B cell (primary cell): ENCODE data around the gene UQCC3. TPM values are rescaled to one million over a fixed set of nuclear protein-coding genes. Genes with fewer than 3 reads are reported as not detected.

Experiments used
- ATAC-seq: fragments of 200-7000 bp; cut with Tn5 transposase; one replicate; pipeline ENCODE4 v1.10.0; 2021; ENCODE audit warnings: low read depth, mild to moderate bottlenecking, moderate number of reproducible peaks, moderate library complexity
- CTCF ChIA-PET: fragments of 350-600 bp; sonication (Branson Sonifier 250); formaldehyde crosslinking; loops from one replicate; lab custom pipeline; 2021; ENCODE audit warnings: antibody characterized with exemption, inconsistent platforms; lab: Charles Lee
- POLR2A ChIA-PET: fragments of 350-600 bp; sonication (Branson Sonifier 250); formaldehyde crosslinking; loops from one replicate; lab custom pipeline; 2021; ENCODE audit warnings: antibody characterized with exemption; lab: Charles Lee
- DNase-seq: peaks from one replicate; pipeline ENCODE4 v3.0.0; 2013
- H2AFZ ChIP-seq: 2 replicates; pipeline ENCODE4 v1.6.1; 2012; ENCODE audit warnings: mild to moderate bottlenecking, low read depth, low read length; ENCODE audit not compliant: insufficient read depth, poor library complexity, severe bottlenecking
- H3K27ac ChIP-seq, 2 donors: 1 replicate in 1 of 2; 2 replicates in 1 of 2; pipeline ENCODE4 v1.5.1; 2012 to 2013; ENCODE audit warnings: low read length in 2 of 2, mild to moderate bottlenecking in 2 of 2, moderate library complexity in 1 of 2
- H3K27me3 ChIP-seq, 4 experiments: fragments of 200-600 bp in 1 of 4; sonication (generic) in 1 of 4; replicated peaks in 1 of 4; 1 replicate in 2 of 4; 2 replicates in 2 of 4; pipeline versions ENCODE4 v1.6.1 to v1.7.0; 2013 to 2016; ENCODE audit warnings: low read length in 3 of 4, mild to moderate bottlenecking in 2 of 4, mixed read lengths in 1 of 4, moderate library complexity in 1 of 4; ENCODE audit not compliant: insufficient read depth in 4 of 4, control insufficient read depth in 3 of 4; ENCODE audit errors: control extremely low read depth in 1 of 4
- H3K36me3 ChIP-seq, 2 experiments: replicated peaks in 1 of 2; 1 replicate in 1 of 2; 2 replicates in 1 of 2; pipeline versions ENCODE4 v1.6.1 to v1.7.1; 2013; ENCODE audit warnings: low read length in 1 of 2; ENCODE audit not compliant: insufficient read depth in 2 of 2, control insufficient read depth in 1 of 2; ENCODE audit errors: control extremely low read depth in 1 of 2, extremely low read depth in 1 of 2
- H3K4me1 ChIP-seq, 2 donors: fragments of 200-600 bp in 1 of 2; sonication (generic) in 1 of 2; 1 replicate in 1 of 2; 2 replicates in 1 of 2; pipeline versions ENCODE4 v1.5.1 to v1.6.1; 2013 to 2017; ENCODE audit warnings: low read length in 2 of 2; ENCODE audit not compliant: control insufficient read depth in 2 of 2, insufficient read depth in 2 of 2
- H3K4me2 ChIP-seq: replicated peaks from 2 replicates; pipeline ENCODE3; 2012; ENCODE audit warnings: mild to moderate bottlenecking, low read depth, low read length; ENCODE audit not compliant: poor library complexity, severe bottlenecking
- H3K4me3 ChIP-seq, 5 experiments: fragments of 200-600 bp in 1 of 5; sonication (generic) in 1 of 5; 1 replicate in 3 of 5; 2 replicates in 2 of 5; pipeline versions ENCODE4 v1.5.1 to v1.7.0; 2011 to 2016; ENCODE audit warnings: low read length in 4 of 5, mild to moderate bottlenecking in 4 of 5, low read depth in 2 of 5, control low read depth in 1 of 5, moderate library complexity in 1 of 5; ENCODE audit not compliant: insufficient read depth in 1 of 5; ENCODE audit errors: control extremely low read depth in 1 of 5, extremely low read depth in 1 of 5
- H3K79me2 ChIP-seq: fragments of 200-600 bp; sonication (generic); one replicate; pipeline ENCODE4 v1.6.0; 2016; ENCODE audit warnings: low read length; ENCODE audit not compliant: control insufficient read depth, insufficient read depth
- H3K9ac ChIP-seq: fragments of 200-600 bp; sonication (generic); 2 replicates; pipeline ENCODE4 v1.6.1; 2017; ENCODE audit warnings: mild to moderate bottlenecking, low read length, moderate library complexity
- H3K9me3 ChIP-seq, 3 donors: one replicate each; pipeline versions ENCODE4 v1.6.1 to v1.7.1; 2013; ENCODE audit warnings: low read length in 2 of 3; ENCODE audit not compliant: control insufficient read depth in 2 of 3, insufficient read depth in 1 of 3; ENCODE audit errors: control extremely low read depth in 1 of 3
- H4K20me1 ChIP-seq: 2 replicates; pipeline ENCODE4 v1.6.0; 2012; ENCODE audit warnings: mild to moderate bottlenecking, low read length; ENCODE audit not compliant: insufficient read depth, control insufficient read depth, poor library complexity, severe bottlenecking
- H3K27ac Mint-ChIP-seq: one replicate; pipeline ENCODE4 v1.8.0; 2021; ENCODE audit warnings: mixed read lengths
- H3K27me3 Mint-ChIP-seq: one replicate; pipeline ENCODE4 v1.8.0; 2021; ENCODE audit warnings: mixed read lengths
- H3K4me1 Mint-ChIP-seq: one replicate; pipeline ENCODE4 v1.8.0; 2021; ENCODE audit warnings: mixed read lengths
- H3K4me3 Mint-ChIP-seq: one replicate; pipeline ENCODE4 v1.8.0; 2021; ENCODE audit warnings: mixed read lengths
- H3K9me3 Mint-ChIP-seq: one replicate; pipeline ENCODE4 v1.8.0; 2022; ENCODE audit warnings: mixed read lengths; ENCODE audit not compliant: insufficient read depth
- EZH2 ChIP-seq: IDR thresholded peaks from 2 replicates; pipeline ENCODE4 v1.6.1; 2012; ENCODE audit warnings: borderline replicate concordance, low read depth, mild to moderate bottlenecking, moderate library complexity, low read length; ENCODE audit not compliant: insufficient read depth, poor library complexity, severe bottlenecking
- WGBS: methylation state at CpG from one replicate; pipeline ENCODE4 v1.1.5; 2013; ENCODE audit warnings: missing lambda C conversion rate; ENCODE audit not compliant: insufficient coverage; 5-methylcytosine and 5-hydroxymethylcytosine counted together
- intact Hi-C: fragments of 100-400 bp; cut with micrococcal nuclease; formaldehyde crosslinking; loops from one replicate; pipeline ENCODE4 v1.10.0; 2022
- polyA plus RNA-seq: library from polyadenylated mRNA; depleted of rRNA; stranded (reverse); fragments of >200 nt; gene quantifications from 2 replicates; pipeline ENCODE4 v1.2.3, GENCODE V29; 2012
- total RNA-seq, 2 donors: library from RNA; stranded (reverse); fragments of 120-200 nt in 1 of 2; gene quantifications; 1 replicate in 1 of 2; 2 replicates in 1 of 2; pipeline versions ENCODE4 v1.2.3 to v1.2.4, GENCODE V29; 2013 to 2022
- TF ChIP-seq, protein P1 (sequence below): fragments of 200-600 bp; IDR thresholded peaks from one replicate; pipeline ENCODE4 v1.8.0; 2022; ENCODE audit warnings: antibody characterized with exemption, mild to moderate bottlenecking

The UQCC3 gene
- total and polyA plus RNA-seq, 2 donors (not counting 1 experiment from before 2014, with no cell fraction given): 5.6 to 6.5 TPM

DNA sequence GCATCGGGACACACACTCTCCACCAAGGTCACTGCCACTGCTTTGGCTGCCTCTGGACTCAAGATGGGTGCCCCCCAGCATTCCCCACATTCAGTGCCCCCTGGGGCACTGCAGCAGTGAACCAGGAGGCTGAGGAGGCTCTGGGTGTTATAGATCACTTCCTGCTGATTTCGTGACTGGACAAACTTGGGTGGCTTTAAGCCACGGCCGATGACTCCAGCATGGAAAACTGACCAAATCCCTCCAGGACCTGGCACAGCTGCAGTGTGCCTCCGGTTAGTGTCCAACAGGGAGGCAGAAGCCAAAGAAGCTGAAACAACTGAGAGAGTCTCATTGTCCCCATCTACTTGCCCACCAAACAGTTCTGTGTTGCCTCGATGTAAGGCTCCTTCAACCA, 23.9 kb upstream of the UQCC3 start:
- ChIA-PET POLR2A (interaction anchor here (1.0 to 4.7 kb wide), 4 partner anchors 17 to 62 kb away, joined by 3 to 32 read pairs (median 6); partner anchors contain the start of genes C11orf98, CSKMT, LBHD1 and TUT1), CTCF (interaction anchor here (1.5 kb wide), 1 partner anchor 32 kb away, joined by 3 read pairs; no protein-coding TSS in a partner anchor)
- intact Hi-C loops: loop anchor here (2.0 kb wide), 1 partner anchor 35 kb away; the partner anchor contains the start of genes EML3 and ROM1
- Histone ChIP-seq H2AFZ (no peak overlapping the region), H3K4me2 (no peak overlapping the region), H3K79me2 (peaks cover 73% of the 10 kb centered on the region), H3K9ac (no peak overlapping the region), H3K4me3 (no peak overlapping the region), H3K9me3 (no peaks in the 10 kb centered on the region), H3K27ac (no peak overlapping the region), H3K27me3 (no peaks in the 10 kb centered on the region), H4K20me1 (peaks cover 9% of the 10 kb centered on the region), H3K4me1 (peaks cover 24 to 32% of the 10 kb centered on the region in 2 donors), H3K36me3 (peaks cover 0 to 39% of the 10 kb centered on the region in 2 experiments)
- no peak for TF ChIP-seq EZH2
- TF ChIP-seq, protein P1, sequence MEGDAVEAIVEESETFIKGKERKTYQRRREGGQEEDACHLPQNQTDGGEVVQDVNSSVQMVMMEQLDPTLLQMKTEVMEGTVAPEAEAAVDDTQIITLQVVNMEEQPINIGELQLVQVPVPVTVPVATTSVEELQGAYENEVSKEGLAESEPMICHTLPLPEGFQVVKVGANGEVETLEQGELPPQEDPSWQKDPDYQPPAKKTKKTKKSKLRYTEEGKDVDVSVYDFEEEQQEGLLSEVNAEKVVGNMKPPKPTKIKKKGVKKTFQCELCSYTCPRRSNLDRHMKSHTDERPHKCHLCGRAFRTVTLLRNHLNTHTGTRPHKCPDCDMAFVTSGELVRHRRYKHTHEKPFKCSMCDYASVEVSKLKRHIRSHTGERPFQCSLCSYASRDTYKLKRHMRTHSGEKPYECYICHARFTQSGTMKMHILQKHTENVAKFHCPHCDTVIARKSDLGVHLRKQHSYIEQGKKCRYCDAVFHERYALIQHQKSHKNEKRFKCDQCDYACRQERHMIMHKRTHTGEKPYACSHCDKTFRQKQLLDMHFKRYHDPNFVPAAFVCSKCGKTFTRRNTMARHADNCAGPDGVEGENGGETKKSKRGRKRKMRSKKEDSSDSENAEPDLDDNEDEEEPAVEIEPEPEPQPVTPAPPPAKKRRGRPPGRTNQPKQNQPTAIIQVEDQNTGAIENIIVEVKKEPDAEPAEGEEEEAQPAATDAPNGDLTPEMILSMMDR: no peak
- no peak for ATAC-seq
- Mint-ChIP-seq H3K27me3 (no peaks in the 10 kb centered on the region), H3K4me1 (peaks cover 30% of the 10 kb centered on the region), H3K9me3 (no peaks in the 10 kb centered on the region), H3K27ac (no peak overlapping the region), H3K4me3 (no peak overlapping the region)
- DNase-seq: no peak
- WGBS: 90% methylated on average over 5 of the region's 6 CpGs

DNA sequence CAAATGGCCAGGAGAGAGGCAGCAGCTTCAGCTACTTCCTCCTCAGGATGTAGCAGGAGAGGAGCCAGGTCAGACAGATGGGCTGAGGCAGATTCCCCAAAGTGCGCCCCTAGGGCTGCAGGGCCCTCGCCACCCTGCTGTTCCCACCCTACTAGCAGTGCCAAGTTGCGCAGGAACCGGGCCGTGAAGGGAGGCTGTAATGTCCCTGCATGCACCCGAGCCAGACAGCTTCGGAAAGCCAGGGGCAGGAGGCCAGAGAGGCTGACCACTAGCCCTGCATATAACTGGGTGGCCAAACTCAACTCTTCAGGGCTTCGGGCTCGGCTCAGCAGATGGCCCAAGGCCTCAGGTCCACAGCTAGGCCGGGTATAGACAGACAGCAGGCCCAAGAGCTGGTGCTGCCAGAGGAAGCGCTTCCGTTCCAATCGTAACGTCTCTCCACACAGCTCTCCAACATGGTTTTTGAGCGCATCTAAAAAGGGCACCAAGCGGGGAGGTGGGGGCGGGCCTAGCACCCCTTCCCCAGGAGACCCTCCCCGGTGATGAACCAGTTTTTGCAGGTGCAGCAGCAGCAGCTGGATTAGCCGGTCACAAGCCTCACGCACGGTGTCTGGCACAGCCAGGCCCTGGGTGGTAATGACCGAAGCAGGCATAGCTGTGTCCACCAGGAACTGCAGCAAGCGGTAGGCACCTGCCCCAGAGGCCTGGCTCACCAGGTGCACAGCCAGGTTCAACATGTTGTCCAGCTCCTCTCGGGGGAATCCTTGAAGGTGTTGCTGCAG, 23.1 kb upstream of the UQCC3 start:
- Mint-ChIP-seq H3K9me3 (no peaks in the 10 kb centered on the region), H3K4me3 (no peak overlapping the region), H3K4me1 (peaks cover 33% of the 10 kb centered on the region), H3K27ac (no peak overlapping the region), H3K27me3 (no peaks in the 10 kb centered on the region)
- no peak overlapping the region for H3K9ac ChIP-seq
- H3K4me1 ChIP-seq: peaks cover 25 to 34% of the 10 kb centered on the region in 2 donors
- no peak overlapping the region for H3K4me2 ChIP-seq
- peaks cover 73% of the 10 kb centered on the region for H3K79me2 ChIP-seq
- intact Hi-C loops: no loop called here
- peaks cover 9% of the 10 kb centered on the region for H4K20me1 ChIP-seq
- TF ChIP-seq, protein P1: no peak
- TF ChIP-seq EZH2: no peak
- WGBS: 97% methylated on average over 24 of the region's 24 CpGs
- peaks cover 0 to 32% of the 10 kb centered on the region in 2 experiments for H3K36me3 ChIP-seq
- ATAC-seq (no peak), DNase-seq (no peak)
- ChIA-PET POLR2A (interaction anchor here (1.0 to 4.7 kb wide), 3 partner anchors 16 to 61 kb away, joined by 3 to 32 read pairs (median 6); partner anchors contain the start of genes C11orf98, CSKMT, LBHD1 and UQCC3), CTCF (interaction anchor here (0.9 to 1.5 kb wide), 3 partner anchors 17 to 32 kb away, joined by 3 read pairs; partner anchors contain the start of genes C11orf98 and CSKMT)
- H3K4me3 ChIP-seq: no peak overlapping the region
- no peak overlapping the region for H2AFZ ChIP-seq
- no peak overlapping the region for H3K27ac ChIP-seq
- H3K9me3 ChIP-seq: no peaks in the 10 kb centered on the region
- H3K27me3 ChIP-seq: no peaks in the 10 kb centered on the region
